GM12873 (cell line): ENCODE measurements around the gene KCNIP1.

Source experiments
- CTCF ChIP-seq: IDR thresholded peaks from 2 replicates; pipeline ENCODE4 v1.5.1; 2012; ENCODE audit warnings: low read depth, mild to moderate bottlenecking, moderate library complexity, low read length, control low read depth; ENCODE audit not compliant: insufficient read depth; ENCODE audit errors: missing control alignments

KCNIP1 gene

GRCh38 chr5:170627271-170627670 lies 123.5 kb downstream of the KCNIP1 start:
- no peak for TF ChIP-seq CTCF

- no peak for TF ChIP-seq CTCF
These were observed 124.2 kb downstream of the KCNIP1 start for GRCh38 chr5:170628028-170628427.

- no peak for TF ChIP-seq CTCF
These were observed 125.1 kb downstream of the KCNIP1 start for GRCh38 chr5:170628691-170629565.

GRCh38 chr5:170629566-170630175 lies 125.9 kb downstream of the KCNIP1 start:
- TF ChIP-seq CTCF: no peak

- no peak for TF ChIP-seq CTCF
These were observed 126.4 kb downstream of the KCNIP1 start for GRCh38 chr5:170630226-170630625.

- no peak for TF ChIP-seq CTCF
These were observed 126.9 kb downstream of the KCNIP1 start for GRCh38 chr5:170630711-170631141.

- no peak for TF ChIP-seq CTCF
These were observed 127.8 kb downstream of the KCNIP1 start for GRCh38 chr5:170631466-170632195.
